SKM-1 (cell line): ENCODE measurements around the gene OST4.

ENCODE experiments used
- DNase-seq: peaks from one replicate; lab custom pipeline; 2025; ENCODE audit not compliant: unreplicated experiment; lab: John Stamatoyannopoulos, UW

The OST4 gene

DNA sequence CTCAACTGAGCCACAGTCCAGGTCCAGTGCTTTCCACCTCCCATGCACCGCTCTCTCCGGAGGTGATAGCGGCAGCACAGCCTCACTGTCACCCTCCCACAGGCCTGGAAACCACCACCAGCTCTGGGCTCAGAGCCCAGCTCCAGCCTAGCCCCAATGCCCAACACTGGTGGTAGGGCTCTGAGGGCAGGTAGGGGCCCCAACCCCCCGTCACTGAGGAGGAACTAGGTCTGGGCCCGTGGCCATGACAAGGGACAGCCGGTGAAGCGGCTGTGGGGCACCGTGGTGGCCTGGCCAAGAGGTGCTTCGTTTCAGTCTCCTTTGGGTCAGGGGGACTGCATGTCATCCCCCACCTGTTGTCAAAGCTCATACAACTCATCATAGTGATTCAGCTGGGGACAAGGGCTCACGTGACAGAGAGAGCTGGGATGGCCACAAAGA is 44.2 kb downstream of the OST4 start:
- DNase-seq = no peak

DNA sequence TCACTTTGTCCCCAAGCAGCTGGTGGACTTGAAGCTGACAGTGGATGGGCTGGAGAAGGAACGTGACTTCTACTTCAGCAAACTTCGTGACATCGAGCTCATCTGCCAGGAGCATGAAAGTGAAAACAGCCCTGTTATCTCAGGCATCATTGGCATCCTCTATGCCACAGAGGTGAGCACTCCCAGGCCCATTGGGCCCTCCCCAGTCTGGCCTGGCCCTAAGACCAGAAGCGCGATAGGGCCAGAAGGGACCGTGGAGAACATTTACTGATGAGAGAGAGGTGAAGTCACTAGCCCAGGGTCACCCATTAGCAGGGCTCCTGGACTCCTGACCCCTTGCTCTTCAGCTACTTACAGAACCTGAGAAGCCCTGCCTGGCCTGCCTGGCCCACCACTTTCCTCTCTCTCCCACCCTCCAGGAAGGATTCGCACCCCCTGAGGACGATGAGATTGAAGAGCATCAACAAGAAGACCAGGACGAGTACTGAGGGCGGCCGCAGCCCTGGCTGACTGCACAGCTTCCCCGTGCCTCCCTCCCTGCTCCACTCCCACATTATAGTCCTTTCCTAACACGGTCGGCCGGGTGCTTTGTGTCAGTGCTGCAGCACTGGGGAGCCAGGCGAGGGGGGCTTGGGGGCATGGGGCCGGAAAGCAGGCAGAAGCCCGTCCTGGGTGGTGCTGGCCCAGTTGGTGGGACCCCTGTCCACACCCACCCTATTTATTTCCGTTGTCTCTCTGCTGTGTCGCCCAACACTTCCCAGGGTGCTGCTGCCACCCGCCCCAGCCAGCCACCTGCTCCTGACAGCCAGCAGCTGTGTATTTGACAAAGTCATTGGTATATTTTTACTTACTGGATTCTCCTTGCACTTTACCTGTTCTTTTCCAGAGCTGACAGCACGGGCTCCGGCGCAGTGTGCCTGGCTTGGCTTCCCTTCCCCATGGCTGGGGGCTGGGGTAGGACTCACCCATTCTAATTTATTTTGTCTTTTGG is 45.3 kb downstream of the OST4 start:
- no peak for DNase-seq

DNA sequence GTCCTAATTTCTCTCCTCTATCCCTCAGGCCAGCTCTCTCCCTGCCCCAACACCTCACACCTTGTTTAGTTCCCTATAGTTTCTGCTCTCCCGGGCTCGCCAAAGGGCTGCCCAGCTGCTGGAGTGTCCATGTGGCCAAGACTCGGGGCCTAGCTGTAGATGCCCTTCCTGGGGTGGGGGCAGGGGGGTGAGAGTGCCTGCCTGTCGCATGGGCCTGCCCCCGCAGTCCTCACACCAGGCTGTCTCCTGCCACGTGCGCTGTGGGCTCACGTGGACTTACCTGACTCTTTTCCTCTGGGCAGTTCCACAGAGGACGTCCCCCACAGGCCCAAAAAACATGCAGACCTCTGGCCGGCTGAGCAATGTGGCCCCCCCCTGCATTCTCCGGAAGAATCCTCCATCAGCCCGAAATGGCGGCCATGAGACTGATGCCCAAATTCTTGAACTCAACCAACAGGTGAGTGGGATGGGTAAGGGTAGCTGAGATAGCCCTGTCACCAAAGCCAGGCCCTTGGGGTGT is 46.1 kb downstream of the OST4 start:
- DNase-seq = no peak

DNA sequence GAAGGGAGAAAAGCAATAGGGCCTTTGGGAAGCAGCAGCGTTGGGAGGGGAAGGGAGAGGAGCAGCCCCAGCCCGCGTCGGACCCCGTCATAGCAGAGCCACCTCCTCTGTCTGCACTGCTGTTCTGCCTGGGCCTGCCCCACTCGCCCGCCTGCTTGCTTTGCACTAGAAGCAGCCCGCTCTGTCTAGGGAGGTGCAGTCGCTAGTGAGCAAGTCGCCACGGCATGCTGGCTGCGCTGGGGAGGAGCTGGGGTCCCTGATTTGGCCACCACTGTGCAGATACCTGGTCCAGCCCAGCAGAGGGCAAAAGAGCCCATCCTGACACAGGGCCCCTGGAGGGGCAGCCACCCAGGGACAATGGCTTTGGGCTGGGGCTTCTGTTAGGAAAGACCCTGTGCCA is 46.6 kb downstream of the OST4 start:
- DNase-seq = no peak

DNA sequence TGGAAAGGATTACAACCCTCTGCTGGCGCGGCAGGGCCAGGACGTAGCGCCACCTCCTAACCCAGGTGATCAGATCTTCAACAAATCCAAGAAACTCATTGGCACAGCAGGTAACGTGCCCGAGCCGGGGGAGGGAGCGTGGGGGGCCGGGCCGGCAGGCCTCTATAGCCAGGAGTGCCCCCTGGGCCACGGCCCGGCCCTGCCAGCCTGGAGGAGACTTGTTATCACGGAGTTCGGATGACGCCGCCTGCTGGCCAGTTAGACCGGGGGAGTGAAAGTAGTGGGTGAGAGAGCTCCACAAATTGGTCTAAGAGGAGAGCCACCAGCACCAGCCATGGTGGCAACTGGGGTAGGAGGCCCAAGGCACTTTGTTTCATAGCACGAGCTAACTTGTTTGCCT is 47.3 kb downstream of the OST4 start:
- DNase-seq = no peak

DNA sequence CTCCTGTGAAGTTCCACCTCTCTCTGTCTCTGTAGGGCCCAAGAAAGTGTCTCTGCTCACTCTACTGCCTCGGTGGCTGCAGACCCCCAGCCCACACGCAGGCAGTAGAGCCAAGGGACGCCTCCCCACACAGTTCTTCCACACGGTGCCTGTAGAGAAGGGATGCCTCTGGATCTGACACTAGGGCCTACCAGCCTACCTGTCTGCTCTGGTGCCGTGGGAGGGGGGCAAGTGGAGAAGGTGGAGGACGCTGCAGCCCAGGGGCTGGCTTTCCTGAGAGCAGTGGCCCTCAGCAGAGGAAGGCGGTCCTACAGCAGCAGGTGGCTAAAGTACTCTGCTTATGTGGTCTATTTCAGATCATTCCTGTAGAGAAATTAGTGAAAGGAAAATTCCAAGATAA is 47.7 kb downstream of the OST4 start:
- DNase-seq = no peak

DNA sequence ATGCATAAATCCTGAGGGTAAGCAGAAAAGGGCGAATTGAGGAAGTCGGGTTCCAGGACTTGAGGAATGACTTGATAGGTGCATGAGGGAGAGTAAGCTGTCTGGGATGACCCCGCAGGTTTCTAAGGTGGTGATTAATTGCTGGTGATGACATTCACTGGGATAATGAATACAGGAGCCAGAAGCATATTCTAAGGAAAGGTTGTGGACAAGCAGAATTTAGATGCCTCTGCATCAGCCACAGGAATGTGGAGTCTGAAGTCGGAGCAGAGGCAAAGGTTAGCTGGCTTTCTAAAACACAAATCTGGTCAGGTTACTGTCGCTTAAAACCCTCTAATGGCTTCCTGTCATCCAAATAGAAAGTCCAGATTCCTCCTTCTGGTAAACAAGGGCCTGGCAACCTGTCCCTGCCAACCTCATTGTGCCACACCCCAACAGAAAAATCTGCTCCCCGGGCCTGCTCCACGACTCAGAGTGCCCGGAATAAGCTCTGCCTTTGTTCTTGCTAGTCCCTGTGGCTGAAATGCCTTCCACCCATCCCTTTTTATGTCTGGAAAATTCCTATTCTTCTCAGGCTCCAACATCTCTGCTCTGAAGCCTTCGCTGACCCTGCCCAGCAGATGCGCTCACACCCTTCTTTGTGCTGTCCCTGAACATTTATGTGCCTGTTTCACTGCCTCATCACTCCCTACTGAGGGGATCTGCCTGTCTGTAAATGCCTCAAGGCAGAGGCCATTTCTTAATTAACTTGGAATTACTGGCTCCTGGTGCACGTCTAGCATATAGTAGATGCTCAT is 50.0 kb downstream of the OST4 start:
- DNase-seq = no peak
